Measurements from ENCODE around the gene PXYLP1. TPM values are rescaled to one million over a fixed set of nuclear protein-coding genes. Genes with fewer than 3 reads are reported as not detected.

PXYLP1 gene
- total and polyA plus RNA-seq, 10 of the 15 experiments (the other 5 are each of a cell fraction or from before 2014, with no cell fraction given): 0.06 to 1.7 (median 0.35) TPM

GRCh38 chr3:141183606-141184005 is 48.0 kb upstream of the PXYLP1 start:
- WGBS (ENCODE audit: insufficient coverage, insufficient replicate concordance, low lambda C conversion rate, missing lambda C conversion rate): 0% methylated on average over 2 of the region's 2 CpGs
- intact Hi-C loops (cut with micrococcal nuclease; ENCODE audit: unreplicated experiment): no loop called here

DNA sequence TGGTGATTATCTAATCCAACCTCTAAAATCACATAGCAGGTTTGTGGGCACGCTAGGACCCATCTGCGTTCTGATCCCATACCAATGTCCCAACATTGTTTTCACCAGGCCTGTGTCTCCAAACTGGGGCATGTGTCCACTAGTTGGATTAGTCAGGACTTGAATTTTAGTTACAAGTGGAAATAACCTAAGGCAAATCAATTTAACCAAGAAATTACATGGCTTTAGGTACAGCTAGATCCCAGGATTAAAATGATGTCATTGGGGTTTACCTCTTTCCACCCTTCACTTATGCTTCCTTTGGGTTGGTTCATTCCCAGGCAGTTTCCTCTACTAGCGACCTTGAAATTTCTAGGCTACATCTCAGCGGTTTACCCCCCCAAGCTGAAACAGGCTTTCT is 47.2 kb upstream of the PXYLP1 start:
- WGBS (ENCODE audit: insufficient coverage, insufficient replicate concordance, low lambda C conversion rate, missing lambda C conversion rate): 33% methylated on average over 4 of the region's 4 CpGs
- in situ Hi-C loops (cut with MboI): no loop called here
- POLR2A ChIA-PET: no interaction called here

More at GRCh38 chr3:141183606-141184005, 48.0 kb upstream of the PXYLP1 start:
- ChIA-PET POLR2A (no interaction called here), RAD21 (ENCODE audit: unreplicated experiment) (interaction anchor here (0.6 kb wide), 1 partner anchor 572 kb away, joined by 4 read pairs; no protein-coding TSS in a partner anchor), SMC1A (ENCODE audit: uncharacterized antibody, unreplicated experiment) (interaction anchor here (1.0 kb wide), 1 partner anchor 135 kb away, joined by 4 read pairs; no protein-coding TSS in a partner anchor), CTCF (interaction anchor here (1.2 to 2.7 kb wide), 4 partner anchors 8 to 173 kb away, joined by 4 to 11 read pairs (median 4); no protein-coding TSS in a partner anchor)
- Histone ChIP-seq H3K36me3 (ENCODE audit: control insufficient read depth in 2 of 2, insufficient read depth in 2 of 2, low read length in 1 of 2) (no peaks in the 10 kb centered on the region), H3K4me3 (no peak overlapping the region), H3K9ac (ENCODE audit: control insufficient read depth, insufficient read depth, low read length) (no peak overlapping the region), H3K9me3 (replicated peaks; ENCODE audit: control insufficient read depth, insufficient read depth, low read length) (no peaks in the 10 kb centered on the region), H2AFZ (ENCODE audit: control insufficient read depth, low read depth, low read length) (no peak overlapping the region), H3K4me1 (ENCODE audit: control insufficient read depth, insufficient read depth, low read length) (no peaks in the 10 kb centered on the region), H4K20me1 (ENCODE audit: control insufficient read depth, insufficient read depth) (no peaks in the 10 kb centered on the region), H3K79me2 (ENCODE audit: control insufficient read depth, insufficient read depth, low read length) (no peaks in the 10 kb centered on the region), H3K4me2 (ENCODE audit: control insufficient read depth, insufficient read depth) (no peak overlapping the region), H3K27me3 (replicated peaks in 1 of 2; ENCODE audit: control insufficient read depth in 2 of 2, insufficient read depth in 2 of 2, low read length in 1 of 2) (peaks cover 0 to 2% of the 10 kb centered on the region in 2 experiments; a peak in 1 of 4 replicates), H3K27ac (ENCODE audit: control insufficient read depth, insufficient read depth) (no peak overlapping the region)
- FAIRE-seq (no peak), DNase-seq (ENCODE audit: low read depth, low spot score) (no peak), ATAC-seq (no peak)
- in situ Hi-C loops (cut with MboI): no loop called here
- TF ChIP-seq, protein P1, sequence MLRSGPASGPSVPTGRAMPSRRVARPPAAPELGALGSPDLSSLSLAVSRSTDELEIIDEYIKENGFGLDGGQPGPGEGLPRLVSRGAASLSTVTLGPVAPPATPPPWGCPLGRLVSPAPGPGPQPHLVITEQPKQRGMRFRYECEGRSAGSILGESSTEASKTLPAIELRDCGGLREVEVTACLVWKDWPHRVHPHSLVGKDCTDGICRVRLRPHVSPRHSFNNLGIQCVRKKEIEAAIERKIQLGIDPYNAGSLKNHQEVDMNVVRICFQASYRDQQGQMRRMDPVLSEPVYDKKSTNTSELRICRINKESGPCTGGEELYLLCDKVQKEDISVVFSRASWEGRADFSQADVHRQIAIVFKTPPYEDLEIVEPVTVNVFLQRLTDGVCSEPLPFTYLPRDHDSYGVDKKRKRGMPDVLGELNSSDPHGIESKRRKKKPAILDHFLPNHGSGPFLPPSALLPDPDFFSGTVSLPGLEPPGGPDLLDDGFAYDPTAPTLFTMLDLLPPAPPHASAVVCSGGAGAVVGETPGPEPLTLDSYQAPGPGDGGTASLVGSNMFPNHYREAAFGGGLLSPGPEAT (IDR thresholded peaks at IDR 0.05; ENCODE audit: low read depth): no peak
- TF ChIP-seq RAD21 (IDR thresholded peaks at IDR 0.05; ENCODE audit: insufficient read depth, low read depth, low read length) (no peak), HDAC2 (IDR thresholded peaks at IDR 0.05) (no peak), NFYA (IDR thresholded peaks at IDR 0.05; ENCODE audit: borderline replicate concordance, low read depth, low read length) (no peak), ETV6 (conservative IDR thresholded peaks at IDR 0.05 in 1 of 2, IDR thresholded peaks at IDR 0.05 in 1 of 2; ENCODE audit: borderline replicate concordance in 1 of 2, low read depth in 1 of 2) (no peak)
- BruUV-seq (replicated peaks): no TSS peak

More for the DNA sequence above, 47.2 kb upstream of the PXYLP1 start:
- H3K27me3 ChIP-seq (replicated peaks in 1 of 2; ENCODE audit: control insufficient read depth in 2 of 2, insufficient read depth in 2 of 2, low read length in 1 of 2): peaks cover 0 to 2% of the 10 kb centered on the region in 2 experiments; a peak in 1 of 4 replicates
- ChIA-PET SMC1A (ENCODE audit: uncharacterized antibody, unreplicated experiment) (no interaction called here), CTCF (interaction anchor here (1.2 to 1.5 kb wide), 2 partner anchors 11 to 174 kb away, joined by 4 to 5 read pairs; no protein-coding TSS in a partner anchor), RAD21 (ENCODE audit: unreplicated experiment) (no interaction called here)
- H3K79me2 ChIP-seq (ENCODE audit: control insufficient read depth, insufficient read depth, low read length): no peaks in the 10 kb centered on the region
- intact Hi-C loops (cut with micrococcal nuclease; ENCODE audit: unreplicated experiment): no loop called here
- no peak overlapping the region for H3K4me2 ChIP-seq (ENCODE audit: control insufficient read depth, insufficient read depth)
- DNase-seq (ENCODE audit: low read depth, low spot score): no peak
- no peak overlapping the region for H3K9ac ChIP-seq (ENCODE audit: control insufficient read depth, insufficient read depth, low read length)
- H4K20me1 ChIP-seq (ENCODE audit: control insufficient read depth, insufficient read depth): no peaks in the 10 kb centered on the region
- H3K4me1 ChIP-seq (ENCODE audit: control insufficient read depth, insufficient read depth, low read length): no peaks in the 10 kb centered on the region
- no peak for FAIRE-seq
- no peak overlapping the region for H3K27ac ChIP-seq (ENCODE audit: control insufficient read depth, insufficient read depth)
- no peak for ATAC-seq
- H3K9me3 ChIP-seq (replicated peaks; ENCODE audit: control insufficient read depth, insufficient read depth, low read length): no peaks in the 10 kb centered on the region
- H2AFZ ChIP-seq (ENCODE audit: control insufficient read depth, low read depth, low read length): no peak overlapping the region
- no TSS peak for BruUV-seq (replicated peaks)
- H3K36me3 ChIP-seq (ENCODE audit: control insufficient read depth in 2 of 2, insufficient read depth in 2 of 2, low read length in 1 of 2): no peaks in the 10 kb centered on the region
- no peak overlapping the region for H3K4me3 ChIP-seq
- TF ChIP-seq SREBF2 (IDR thresholded peaks at IDR 0.05; ENCODE audit: low read length) (no peak), TCF7 (IDR thresholded peaks at IDR 0.05; ENCODE audit: borderline replicate concordance) (no peak), JUNB (IDR thresholded peaks at IDR 0.05) (no peak), NFIC (IDR thresholded peaks at IDR 0.05; ENCODE audit: low read depth, low read length) (no peak), WRNIP1 (IDR thresholded peaks at IDR 0.05; ENCODE audit: borderline replicate concordance, low read depth, low read length) (no peak), CBFB (IDR thresholded peaks at IDR 0.05; ENCODE audit: low read depth) (no peak), ATF7 (IDR thresholded peaks at IDR 0.05; ENCODE audit: low read depth) (no peak)
- TF ChIP-seq, protein P2, sequence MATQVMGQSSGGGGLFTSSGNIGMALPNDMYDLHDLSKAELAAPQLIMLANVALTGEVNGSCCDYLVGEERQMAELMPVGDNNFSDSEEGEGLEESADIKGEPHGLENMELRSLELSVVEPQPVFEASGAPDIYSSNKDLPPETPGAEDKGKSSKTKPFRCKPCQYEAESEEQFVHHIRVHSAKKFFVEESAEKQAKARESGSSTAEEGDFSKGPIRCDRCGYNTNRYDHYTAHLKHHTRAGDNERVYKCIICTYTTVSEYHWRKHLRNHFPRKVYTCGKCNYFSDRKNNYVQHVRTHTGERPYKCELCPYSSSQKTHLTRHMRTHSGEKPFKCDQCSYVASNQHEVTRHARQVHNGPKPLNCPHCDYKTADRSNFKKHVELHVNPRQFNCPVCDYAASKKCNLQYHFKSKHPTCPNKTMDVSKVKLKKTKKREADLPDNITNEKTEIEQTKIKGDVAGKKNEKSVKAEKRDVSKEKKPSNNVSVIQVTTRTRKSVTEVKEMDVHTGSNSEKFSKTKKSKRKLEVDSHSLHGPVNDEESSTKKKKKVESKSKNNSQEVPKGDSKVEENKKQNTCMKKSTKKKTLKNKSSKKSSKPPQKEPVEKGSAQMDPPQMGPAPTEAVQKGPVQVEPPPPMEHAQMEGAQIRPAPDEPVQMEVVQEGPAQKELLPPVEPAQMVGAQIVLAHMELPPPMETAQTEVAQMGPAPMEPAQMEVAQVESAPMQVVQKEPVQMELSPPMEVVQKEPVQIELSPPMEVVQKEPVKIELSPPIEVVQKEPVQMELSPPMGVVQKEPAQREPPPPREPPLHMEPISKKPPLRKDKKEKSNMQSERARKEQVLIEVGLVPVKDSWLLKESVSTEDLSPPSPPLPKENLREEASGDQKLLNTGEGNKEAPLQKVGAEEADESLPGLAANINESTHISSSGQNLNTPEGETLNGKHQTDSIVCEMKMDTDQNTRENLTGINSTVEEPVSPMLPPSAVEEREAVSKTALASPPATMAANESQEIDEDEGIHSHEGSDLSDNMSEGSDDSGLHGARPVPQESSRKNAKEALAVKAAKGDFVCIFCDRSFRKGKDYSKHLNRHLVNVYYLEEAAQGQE (IDR thresholded peaks at IDR 0.05; ENCODE audit: low read depth, low read length): no peak

Data from GM12878 (cell line).